Effector memory CD4-positive, alpha-beta T cell (primary cell): ENCODE measurements around the gene TRAFD1.

Experiments
- DNase-seq, 3 donors: peaks; one replicate each; pipeline ENCODE4 v3.0.0-alpha.2; 2020
- H3K27ac ChIP-seq: 2 replicates; pipeline ENCODE4 v1.7.0; 2013; ENCODE audit warnings: mild to moderate bottlenecking, low read length, moderate library complexity; ENCODE audit not compliant: insufficient read depth, poor library complexity, severe bottlenecking
- H3K27me3 ChIP-seq: replicated peaks from 2 replicates; pipeline ENCODE4 v1.7.0; 2013; ENCODE audit warnings: mild to moderate bottlenecking, low read length; ENCODE audit not compliant: insufficient read depth, control insufficient read depth, poor library complexity, severe bottlenecking
- H3K36me3 ChIP-seq: 2 replicates; pipeline ENCODE4 v1.7.0; 2013; ENCODE audit warnings: mild to moderate bottlenecking, low read length, moderate library complexity; ENCODE audit not compliant: control insufficient read depth, insufficient read depth
- H3K4me1 ChIP-seq: 2 replicates; pipeline ENCODE4 v1.7.0; 2013; ENCODE audit warnings: low read length, mild to moderate bottlenecking; ENCODE audit not compliant: control insufficient read depth, insufficient read depth, poor library complexity, severe bottlenecking
- H3K4me3 ChIP-seq: 2 replicates; pipeline ENCODE4 v1.7.0; 2013; ENCODE audit warnings: low read length, low read depth, mild to moderate bottlenecking; ENCODE audit not compliant: insufficient read depth, poor library complexity, severe bottlenecking
- H3K9me3 ChIP-seq: 2 replicates; pipeline ENCODE4 v1.7.0; 2013; ENCODE audit warnings: mild to moderate bottlenecking, low read length, moderate library complexity; ENCODE audit not compliant: control insufficient read depth

Gene TRAFD1

DNA sequence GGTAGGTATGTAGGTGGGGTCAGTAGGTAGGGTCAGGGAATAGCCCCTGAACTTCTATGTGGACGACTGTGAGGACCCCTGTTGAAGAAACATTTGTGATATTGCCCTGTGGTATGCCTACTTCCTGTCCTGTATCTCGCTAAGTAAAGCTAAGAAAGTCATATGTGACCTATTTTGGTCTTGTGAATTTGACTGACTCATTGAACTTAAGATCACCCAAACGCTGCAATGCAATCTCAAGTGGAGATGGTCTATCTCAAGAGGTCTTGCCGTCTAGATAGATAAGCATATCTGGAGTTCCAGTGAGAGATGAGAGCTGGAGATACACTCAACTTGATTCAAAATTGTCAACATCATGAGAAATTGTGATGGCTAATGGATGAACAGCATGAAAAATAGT is 73.8 kb downstream of the TRAFD1 start:
- DNase-seq = no peak
- Histone ChIP-seq H3K27me3 (no peaks in the 10 kb centered on the region), H3K9me3 (no peaks in the 10 kb centered on the region), H3K36me3 (peaks cover 25% of the 10 kb centered on the region), H3K4me3 (no peak overlapping the region), H3K27ac (no peak overlapping the region), H3K4me1 (no peaks in the 10 kb centered on the region)
